Measurements from ENCODE around the gene CHRM5. TPM values are rescaled to one million over a fixed set of nuclear protein-coding genes. Genes with fewer than 3 reads are reported as not detected.
A peak's percentile ranks its signal among the peaks of the same experiment; 100 is the strongest.

Gene CHRM5
- polyA plus RNA-seq, 1 donor (not counting 4 experiments of a cell fraction or from before 2014, with no cell fraction given), result 0.01 TPM

DNA sequence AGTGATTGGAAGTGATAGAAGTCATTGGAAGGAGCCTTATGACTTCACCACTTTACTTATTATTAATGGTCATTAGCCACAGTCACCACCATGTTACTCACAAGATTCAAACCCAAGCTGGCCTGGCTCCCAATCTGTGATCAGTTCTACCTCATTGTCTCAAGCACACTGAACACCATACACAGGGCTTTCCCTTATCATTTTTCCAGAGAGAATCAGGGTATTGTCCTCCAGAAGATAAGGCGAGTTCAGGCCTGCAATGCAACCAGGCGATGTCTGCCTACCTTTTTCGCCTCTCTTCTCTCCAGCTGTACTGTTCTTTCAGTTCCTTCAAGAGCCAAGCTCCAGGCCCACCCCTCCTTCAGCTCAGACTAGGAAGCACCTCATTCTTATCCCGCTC lies 108.5 kb downstream of the CHRM5 start:
- Histone ChIP-seq H3K27me3 (ENCODE audit: control insufficient read depth, extremely low read depth, insufficient read depth, low read length) (no peaks in the 10 kb centered on the region), H3K79me2 (ENCODE audit: control insufficient read depth, insufficient read depth, low read length) (no peaks in the 10 kb centered on the region), H3K4me1 (ENCODE audit: control insufficient read depth, extremely low read depth, insufficient read depth, low read length) (peaks cover 13% of the 10 kb centered on the region), H4K20me1 (ENCODE audit: control insufficient read depth, extremely low read depth, insufficient read depth, low read length) (no peaks in the 10 kb centered on the region), H3K9me1 (ENCODE audit: control insufficient read depth, extremely low read depth, insufficient read depth, low read length) (no peaks in the 10 kb centered on the region), H3K9me3 (ENCODE audit: control insufficient read depth, low read depth, low read length) (no peaks in the 10 kb centered on the region), H3K36me3 (ENCODE audit: control insufficient read depth in 2 of 2, extremely low read depth in 1 of 2, insufficient read depth in 2 of 2, low read length in 2 of 2) (no peaks in the 10 kb centered on the region), H3K9ac (ENCODE audit: control insufficient read depth, extremely low read depth, insufficient read depth, low read length) (no peak overlapping the region), H2AFZ (ENCODE audit: control insufficient read depth, low read length) (peak overlapping the region; percentile 67), H3K4me3 (ENCODE audit: control insufficient read depth in 2 of 3, extremely low read depth in 1 of 3, insufficient read depth in 2 of 3, low read depth in 1 of 3, low read length in 3 of 3) (no peak overlapping the region), H3K27ac (ENCODE audit: control insufficient read depth, insufficient read depth, low read length) (no peak overlapping the region), H3K4me2 (ENCODE audit: control insufficient read depth, extremely low read depth, insufficient read depth, low read depth, low read length) (peak overlapping the region; percentile 50)
- TF ChIP-seq EZH2 (IDR thresholded peaks at IDR 0.05; ENCODE audit: low read length), result no peak
- TF ChIP-seq, protein P1, sequence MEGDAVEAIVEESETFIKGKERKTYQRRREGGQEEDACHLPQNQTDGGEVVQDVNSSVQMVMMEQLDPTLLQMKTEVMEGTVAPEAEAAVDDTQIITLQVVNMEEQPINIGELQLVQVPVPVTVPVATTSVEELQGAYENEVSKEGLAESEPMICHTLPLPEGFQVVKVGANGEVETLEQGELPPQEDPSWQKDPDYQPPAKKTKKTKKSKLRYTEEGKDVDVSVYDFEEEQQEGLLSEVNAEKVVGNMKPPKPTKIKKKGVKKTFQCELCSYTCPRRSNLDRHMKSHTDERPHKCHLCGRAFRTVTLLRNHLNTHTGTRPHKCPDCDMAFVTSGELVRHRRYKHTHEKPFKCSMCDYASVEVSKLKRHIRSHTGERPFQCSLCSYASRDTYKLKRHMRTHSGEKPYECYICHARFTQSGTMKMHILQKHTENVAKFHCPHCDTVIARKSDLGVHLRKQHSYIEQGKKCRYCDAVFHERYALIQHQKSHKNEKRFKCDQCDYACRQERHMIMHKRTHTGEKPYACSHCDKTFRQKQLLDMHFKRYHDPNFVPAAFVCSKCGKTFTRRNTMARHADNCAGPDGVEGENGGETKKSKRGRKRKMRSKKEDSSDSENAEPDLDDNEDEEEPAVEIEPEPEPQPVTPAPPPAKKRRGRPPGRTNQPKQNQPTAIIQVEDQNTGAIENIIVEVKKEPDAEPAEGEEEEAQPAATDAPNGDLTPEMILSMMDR (optimal IDR thresholded peaks at IDR 0.05 in 1 of 3, IDR thresholded peaks at IDR 0.05 in 1 of 3, conservative IDR thresholded peaks at IDR 0.05 in 1 of 3; ENCODE audit: extremely low read depth in 1 of 3, insufficient read depth in 2 of 3, low read length in 3 of 3), result no peak
- FAIRE-seq, result peak; percentile 68
- dilution Hi-C loops (cut with MboI; ENCODE audit: extremely low pct_ligation_motif_present, low sequenced_read_pairs), result no loop called here
- no peak for DNase-seq (ENCODE audit: low read depth, low spot score)

GRCh38 chr15:34078900-34079299 lies 110.6 kb downstream of the CHRM5 start:
- FAIRE-seq, result no peak
- Histone ChIP-seq H2AFZ (ENCODE audit: control insufficient read depth, low read length) (no peak overlapping the region), H3K79me2 (ENCODE audit: control insufficient read depth, insufficient read depth, low read length) (no peaks in the 10 kb centered on the region), H3K27ac (ENCODE audit: control insufficient read depth, insufficient read depth, low read length) (no peak overlapping the region), H3K9me3 (ENCODE audit: control insufficient read depth, low read depth, low read length) (no peaks in the 10 kb centered on the region), H4K20me1 (ENCODE audit: control insufficient read depth, extremely low read depth, insufficient read depth, low read length) (no peaks in the 10 kb centered on the region), H3K9ac (ENCODE audit: control insufficient read depth, extremely low read depth, insufficient read depth, low read length) (no peak overlapping the region), H3K4me1 (ENCODE audit: control insufficient read depth, extremely low read depth, insufficient read depth, low read length) (peaks cover 13% of the 10 kb centered on the region), H3K4me3 (ENCODE audit: control insufficient read depth in 2 of 3, extremely low read depth in 1 of 3, insufficient read depth in 2 of 3, low read depth in 1 of 3, low read length in 3 of 3) (no peak overlapping the region), H3K4me2 (ENCODE audit: control insufficient read depth, extremely low read depth, insufficient read depth, low read depth, low read length) (no peak overlapping the region), H3K9me1 (ENCODE audit: control insufficient read depth, extremely low read depth, insufficient read depth, low read length) (no peaks in the 10 kb centered on the region), H3K36me3 (ENCODE audit: control insufficient read depth in 2 of 2, extremely low read depth in 1 of 2, insufficient read depth in 2 of 2, low read length in 2 of 2) (no peaks in the 10 kb centered on the region), H3K27me3 (ENCODE audit: control insufficient read depth, extremely low read depth, insufficient read depth, low read length) (no peaks in the 10 kb centered on the region)
- DNase-seq (ENCODE audit: low read depth, low spot score), result no peak
- TF ChIP-seq, protein P1 (optimal IDR thresholded peaks at IDR 0.05 in 1 of 3, IDR thresholded peaks at IDR 0.05 in 1 of 3, conservative IDR thresholded peaks at IDR 0.05 in 1 of 3; ENCODE audit: extremely low read depth in 1 of 3, insufficient read depth in 2 of 3, low read length in 3 of 3), result no peak
- dilution Hi-C loops (cut with MboI; ENCODE audit: extremely low pct_ligation_motif_present, low sequenced_read_pairs), result no loop called here
